Subcutaneous abdominal adipose tissue (tissue), 5 donors: ENCODE data around the gene HOXB7.

ENCODE experiments used
- H3K27ac ChIP-seq: one replicate; pipeline ENCODE4 v1.7.0; 2013; ENCODE audit warnings: low read depth, mild to moderate bottlenecking, inconsistent platforms, low read length, moderate library complexity
- H3K27me3 ChIP-seq, 5 donors: one replicate each; pipeline ENCODE4 v1.7.0; 2013; ENCODE audit warnings: low read length in 5 of 5, inconsistent platforms in 1 of 5; ENCODE audit not compliant: control insufficient read depth in 5 of 5, insufficient read depth in 4 of 5
- H3K36me3 ChIP-seq, 5 donors: one replicate each; pipeline ENCODE4 v1.7.0; 2013; ENCODE audit warnings: low read length in 5 of 5; ENCODE audit not compliant: control insufficient read depth in 5 of 5, insufficient read depth in 5 of 5
- H3K4me1 ChIP-seq, 5 donors: one replicate each; pipeline ENCODE4 v1.7.0; 2013; ENCODE audit warnings: low read length in 5 of 5, mild to moderate bottlenecking in 3 of 5, moderate library complexity in 1 of 5; ENCODE audit not compliant: control insufficient read depth in 5 of 5, insufficient read depth in 5 of 5
- H3K4me3 ChIP-seq, 5 donors: one replicate each; pipeline ENCODE4 v1.7.0; 2013; ENCODE audit warnings: low read length in 5 of 5, low read depth in 1 of 5
- H3K9ac ChIP-seq, 5 donors: one replicate each; pipeline ENCODE4 v1.7.0; 2013; ENCODE audit warnings: low read length in 5 of 5, mild to moderate bottlenecking in 4 of 5, moderate library complexity in 3 of 5
- H3K9me3 ChIP-seq, 5 donors: one replicate each; pipeline ENCODE4 v1.7.0; 2013; ENCODE audit warnings: low read length in 5 of 5; ENCODE audit not compliant: control insufficient read depth in 5 of 5
- donor health status: healthy.
- donor health status: healthy.
- donor health status: healthy.
- donor health status: healthy.
- donor health status: healthy.

The HOXB7 gene

DNA sequence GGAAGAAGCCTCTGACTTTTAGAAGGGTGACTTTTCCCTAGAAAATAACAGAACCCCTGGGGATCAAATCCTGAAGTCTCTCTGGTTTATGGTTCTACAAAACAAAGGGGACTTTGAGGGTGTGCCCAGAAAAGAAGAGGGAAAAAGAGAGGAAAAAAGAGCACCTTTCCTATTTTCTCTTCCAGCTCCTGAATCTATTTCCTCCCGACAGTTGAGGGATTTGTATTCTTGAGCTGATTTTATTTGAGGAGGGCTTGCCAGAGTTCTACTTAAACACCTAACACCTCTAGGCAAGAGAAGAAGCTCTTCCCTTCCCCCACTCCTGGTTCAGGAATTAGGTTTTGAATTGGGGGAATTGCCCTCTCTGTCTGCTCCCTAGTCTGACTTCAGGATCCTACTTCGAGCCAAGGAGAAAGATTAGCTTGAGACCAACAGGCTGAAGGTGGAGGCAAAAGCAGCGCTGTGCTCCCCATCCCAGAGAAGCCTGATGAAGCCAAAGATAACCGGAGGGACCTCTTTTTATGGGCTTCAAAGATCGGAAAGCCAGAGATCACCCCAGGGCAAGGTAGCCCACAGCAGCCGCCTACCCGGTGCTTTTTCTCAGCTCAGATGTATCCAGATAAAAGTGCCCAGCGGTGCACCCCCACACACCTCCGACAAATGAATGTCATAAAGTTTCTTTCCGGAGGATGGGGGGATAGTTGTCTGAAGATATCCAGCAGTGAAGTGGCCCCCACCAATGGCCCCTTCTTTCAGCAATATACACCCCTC lies 21.6 kb downstream of the HOXB7 start:
- Histone ChIP-seq H3K9ac (peak overlapping the region in 1 of 5 donors; percentile 12), H3K4me1 (peaks cover 8 to 65% (median 59%) of the 10 kb centered on the region in 5 donors), H3K27ac (peak overlapping the region; percentile 93), H3K27me3 (no peaks in the 10 kb centered on the region), H3K4me3 (no peak overlapping the region), H3K36me3 (peaks cover 0 to 9% (median 0%) of the 10 kb centered on the region in 5 donors), H3K9me3 (no peaks in the 10 kb centered on the region)

DNA sequence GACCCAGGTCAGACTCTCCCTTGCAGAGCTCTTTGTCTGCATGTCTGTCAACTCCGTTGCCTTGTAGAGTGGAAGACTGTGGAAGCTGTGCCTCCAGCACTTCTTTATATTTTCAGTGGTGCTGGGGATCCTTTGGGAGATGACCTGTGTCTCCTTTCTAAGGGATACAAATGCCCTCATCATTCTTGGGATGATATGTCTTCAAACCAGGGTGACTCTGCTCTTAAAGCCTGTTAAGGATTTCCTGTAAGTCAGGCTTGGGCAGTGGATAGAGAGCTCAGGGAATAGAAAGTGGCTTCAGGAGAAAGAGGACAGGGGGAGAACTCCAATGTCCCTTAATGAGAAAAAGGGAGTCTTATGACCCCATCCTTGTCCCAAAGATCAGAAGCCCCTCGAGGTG lies 22.3 kb downstream of the HOXB7 start:
- H3K9ac ChIP-seq, result no peak overlapping the region
- peak overlapping the region; percentile 93 for H3K27ac ChIP-seq
- H3K4me3 ChIP-seq, result no peak overlapping the region
- H3K36me3 ChIP-seq, result peaks cover 0 to 9% (median 0%) of the 10 kb centered on the region in 5 donors
- H3K4me1 ChIP-seq, result peaks cover 5 to 66% (median 58%) of the 10 kb centered on the region in 5 donors
- no peaks in the 10 kb centered on the region for H3K27me3 ChIP-seq
- H3K9me3 ChIP-seq, result no peaks in the 10 kb centered on the region

DNA sequence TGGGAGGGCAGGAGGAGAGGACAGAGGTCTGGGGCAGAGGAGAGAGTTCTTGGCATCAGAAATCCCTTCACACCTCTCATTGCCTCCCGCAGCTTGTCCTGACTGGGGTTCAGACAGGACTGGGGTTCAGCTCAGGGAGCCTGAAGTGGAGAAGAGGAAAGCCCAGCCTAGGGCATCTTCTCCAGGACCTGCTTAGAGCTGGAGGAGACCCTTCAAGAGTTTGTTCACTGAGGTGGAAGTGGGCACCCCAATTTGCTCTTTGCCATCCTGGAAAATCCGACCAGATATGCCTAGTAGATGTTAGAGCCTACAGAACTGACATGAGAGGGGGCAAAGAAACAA lies 22.8 kb downstream of the HOXB7 start:
- Histone ChIP-seq H3K36me3 (peaks cover 0 to 9% (median 0%) of the 10 kb centered on the region in 5 donors), H3K9ac (peak overlapping the region in 3 of 5 donors; percentile 32 to 83 (median 54)), H3K27me3 (peaks cover 0 to 2% (median 0%) of the 10 kb centered on the region in 5 donors), H3K27ac (peak overlapping the region; percentile 93), H3K4me3 (peak overlapping the region in 3 of 5 donors; percentile 17 to 33 (median 22)), H3K9me3 (no peaks in the 10 kb centered on the region), H3K4me1 (peaks cover 5 to 66% (median 54%) of the 10 kb centered on the region in 5 donors)

DNA sequence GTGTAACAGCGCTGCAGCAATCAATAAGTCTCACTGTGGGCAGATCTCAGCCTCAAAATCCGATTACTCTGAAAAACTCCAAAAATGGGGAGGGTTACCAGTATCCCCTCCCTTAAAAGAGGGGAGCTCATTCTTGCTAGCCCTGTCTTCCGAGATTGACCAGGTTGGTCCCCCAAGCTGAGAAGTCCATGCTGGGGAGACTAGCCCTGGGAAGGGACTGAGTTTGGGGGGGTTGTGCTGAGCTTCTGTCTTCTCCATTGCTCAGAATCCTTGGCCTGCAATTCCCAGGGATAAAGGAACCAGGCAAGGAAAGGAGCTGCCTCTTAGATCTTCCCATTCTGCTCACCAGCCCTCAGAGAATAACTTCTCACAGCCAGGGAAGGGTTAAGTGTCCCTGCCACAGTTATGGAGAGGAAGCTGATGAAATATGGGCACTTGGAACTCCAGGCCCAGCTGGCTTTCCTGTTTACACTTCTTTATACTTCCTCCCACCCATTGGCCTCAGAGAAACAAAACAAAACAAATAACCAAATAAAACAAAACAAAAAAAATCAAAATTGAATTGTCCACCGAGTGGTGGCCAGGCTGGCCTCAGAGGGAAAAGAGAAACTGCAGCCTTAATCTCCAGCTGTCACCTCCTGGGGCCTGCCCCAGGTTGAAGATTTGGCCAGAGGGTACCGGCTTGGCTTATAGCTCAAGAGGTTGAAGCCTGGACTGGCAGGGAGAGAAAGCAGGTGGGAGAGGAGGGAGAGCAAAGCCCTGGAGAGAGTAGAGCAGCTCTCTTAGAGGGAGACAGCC lies 23.3 kb downstream of the HOXB7 start:
- peaks cover 0 to 9% (median 0%) of the 10 kb centered on the region in 5 donors for H3K36me3 ChIP-seq
- peak overlapping the region; percentile 93 for H3K27ac ChIP-seq
- peak overlapping the region in 4 of 5 donors; percentile 2 to 83 (median 43) for H3K9ac ChIP-seq
- peaks cover 10 to 70% (median 54%) of the 10 kb centered on the region in 5 donors for H3K4me1 ChIP-seq
- H3K27me3 ChIP-seq, result peaks cover 0 to 2% (median 0%) of the 10 kb centered on the region in 5 donors
- no peaks in the 10 kb centered on the region for H3K9me3 ChIP-seq
- peak overlapping the region in 4 of 5 donors; percentile 21 to 86 (median 33) for H3K4me3 ChIP-seq

DNA sequence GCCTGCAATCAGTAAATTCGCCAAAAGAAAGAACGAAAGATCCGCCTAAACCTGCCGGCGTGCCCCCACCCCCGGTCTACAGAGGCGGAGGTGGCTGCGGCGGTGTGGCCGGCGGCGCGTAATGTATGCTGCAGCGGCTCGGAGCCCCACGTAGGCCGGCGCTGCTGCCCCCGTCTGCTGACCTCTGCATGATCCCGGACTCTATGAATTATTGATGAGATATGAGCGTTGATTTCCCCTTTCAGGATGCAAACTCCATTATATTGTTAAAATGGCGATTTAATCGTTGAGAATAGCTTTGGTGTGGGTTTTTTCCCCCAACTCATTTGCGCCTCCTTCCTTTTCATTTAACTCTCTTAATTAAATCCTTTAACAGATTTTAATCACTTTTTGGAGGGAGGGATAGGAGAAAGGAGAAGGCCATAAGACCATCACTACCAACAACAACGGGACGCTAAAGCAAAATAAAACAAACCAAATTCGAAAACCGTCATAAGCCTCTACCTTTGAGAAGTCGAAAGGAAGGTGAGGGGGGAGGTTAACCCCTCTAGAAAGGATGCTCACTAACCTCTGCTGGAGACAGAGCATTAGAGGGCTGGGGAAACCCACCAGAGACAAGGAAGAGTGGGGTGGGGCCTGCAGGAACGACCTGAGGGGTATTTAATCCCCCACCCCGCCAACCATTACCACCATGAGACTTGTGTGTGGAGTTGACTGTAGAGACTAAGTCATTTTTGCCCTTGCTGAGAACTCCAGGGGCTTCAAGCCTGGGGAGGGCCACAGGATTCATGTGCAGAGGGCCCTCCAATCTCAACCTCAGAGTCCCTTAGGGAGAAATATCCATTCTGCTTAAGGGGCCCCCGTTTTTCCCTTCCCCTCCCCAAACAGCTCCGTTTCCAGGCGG lies 24.2 kb downstream of the HOXB7 start:
- peaks cover 10 to 74% (median 61%) of the 10 kb centered on the region in 5 donors for H3K4me1 ChIP-seq
- H3K27me3 ChIP-seq, result peaks cover 0 to 2% (median 0%) of the 10 kb centered on the region in 5 donors
- peaks cover 0 to 9% (median 0%) of the 10 kb centered on the region in 5 donors for H3K36me3 ChIP-seq
- H3K9ac ChIP-seq, result peak overlapping the region in 4 of 5 donors; percentile 68 to 89 (median 77)
- H3K9me3 ChIP-seq, result no peaks in the 10 kb centered on the region
- H3K4me3 ChIP-seq, result peak overlapping the region; percentile 73 to 99 (median 91)
- H3K27ac ChIP-seq, result peak overlapping the region; percentile 93

DNA sequence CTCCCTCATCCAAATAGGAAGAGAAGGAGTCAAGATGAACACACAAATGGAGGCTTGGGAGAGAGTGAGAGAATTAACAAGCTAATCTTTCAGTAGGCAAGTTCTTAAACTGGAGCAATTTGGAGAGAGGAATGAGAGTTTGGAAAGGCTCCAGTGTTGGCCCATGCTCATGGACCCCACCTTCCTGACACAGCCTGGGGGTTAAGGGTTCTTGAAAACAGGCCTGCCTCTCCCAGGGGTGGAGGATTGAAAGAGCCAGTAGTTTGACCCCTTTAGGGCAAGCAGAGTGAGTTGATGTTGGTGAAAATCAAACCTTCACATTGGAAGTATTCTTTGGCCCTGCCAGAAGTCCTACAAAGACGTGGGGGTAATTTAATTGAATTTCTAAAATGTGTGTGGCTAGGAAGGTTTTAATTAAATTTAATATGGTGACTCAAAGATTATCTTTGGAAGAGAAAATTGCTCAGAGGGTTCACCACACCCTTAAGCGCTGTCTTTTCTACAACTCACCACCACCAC lies 26.5 kb downstream of the HOXB7 start:
- no peak overlapping the region for H3K9ac ChIP-seq
- H3K9me3 ChIP-seq, result no peaks in the 10 kb centered on the region
- H3K27ac ChIP-seq, result peak overlapping the region; percentile 93
- peak overlapping the region in 3 of 5 donors; percentile 24 to 86 (median 73) for H3K4me3 ChIP-seq
- H3K4me1 ChIP-seq, result peaks cover 16 to 94% (median 80%) of the 10 kb centered on the region in 5 donors
- no peaks in the 10 kb centered on the region for H3K36me3 ChIP-seq
- H3K27me3 ChIP-seq, result peaks cover 0 to 2% (median 0%) of the 10 kb centered on the region in 5 donors

GRCh38 chr17:48583708-48584222 lies 27.1 kb downstream of the HOXB7 start:
- no peak overlapping the region for H3K9ac ChIP-seq
- no peaks in the 10 kb centered on the region for H3K9me3 ChIP-seq
- peak overlapping the region; percentile 93 for H3K27ac ChIP-seq
- peaks cover 18 to 97% (median 85%) of the 10 kb centered on the region in 5 donors for H3K4me1 ChIP-seq
- no peaks in the 10 kb centered on the region for H3K36me3 ChIP-seq
- H3K27me3 ChIP-seq, result peaks cover 0 to 2% (median 0%) of the 10 kb centered on the region in 5 donors
- H3K4me3 ChIP-seq, result no peak overlapping the region

DNA sequence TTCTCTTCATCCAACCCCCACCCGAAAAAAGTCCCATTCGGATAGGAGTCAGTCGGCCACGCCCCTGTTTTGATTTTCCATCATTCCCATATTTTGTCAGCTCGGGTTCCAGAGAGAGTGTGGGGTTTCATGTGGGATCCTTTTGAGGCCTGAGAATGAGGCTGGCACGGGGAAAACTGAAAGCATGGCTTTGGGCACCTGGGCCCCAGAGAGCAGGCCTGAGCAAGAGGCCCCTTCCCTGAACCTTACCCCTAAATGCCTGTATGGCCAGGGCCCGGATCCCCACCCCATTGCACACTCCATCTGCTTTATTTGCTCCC lies 28.1 kb downstream of the HOXB7 start:
- H3K4me3 ChIP-seq, result peak overlapping the region; percentile 64 to 91 (median 78)
- peaks cover 17 to 91% (median 78%) of the 10 kb centered on the region in 5 donors for H3K4me1 ChIP-seq
- H3K9ac ChIP-seq, result peak overlapping the region in 4 of 5 donors; percentile 71 to 83 (median 80)
- peaks cover 0 to 2% (median 0%) of the 10 kb centered on the region in 5 donors for H3K27me3 ChIP-seq
- no peaks in the 10 kb centered on the region for H3K9me3 ChIP-seq
- no peaks in the 10 kb centered on the region for H3K36me3 ChIP-seq
- H3K27ac ChIP-seq, result peak overlapping the region; percentile 93
